ENCODE data around the gene RBM22. TPM values are rescaled to one million over a fixed set of nuclear protein-coding genes. Genes with fewer than 3 reads are reported as not detected.

RBM22 gene
- total RNA-seq, 1 donor from 2014 or later: 30.2 TPM

- Histone ChIP-seq H3K27me3 (no peaks in the 10 kb centered on the region), H3K27ac (no peak overlapping the region), H3K9me3 (no peaks in the 10 kb centered on the region), H3K4me3 (no peak overlapping the region), H3K4me1 (peaks cover 13% of the 10 kb centered on the region), H3K36me3 (peaks cover 3 to 41% of the 10 kb centered on the region in 2 donors)
- intact Hi-C loops (cut with DNase I): no loop called here
- no peak for DNase-seq (ENCODE audit: extremely low spot score in 2 of 2)
- TF ChIP-seq POLR2AphosphoS5 (IDR thresholded peaks at IDR 0.05; ENCODE audit: insufficient read depth in 1 of 2, low read depth in 1 of 2) (no peak), POLR2A (IDR thresholded peaks at IDR 0.05) (no peak), CTCF (IDR thresholded peaks at IDR 0.05) (no peak)
These were observed 33.9 kb upstream of the RBM22 start for GRCh38 chr5:150734579-150735384.

GRCh38 chr5:150731669-150732242 is 30.9 kb upstream of the RBM22 start:
- no peak for DNase-seq (ENCODE audit: extremely low spot score in 2 of 2)
- Histone ChIP-seq H3K27me3 (no peaks in the 10 kb centered on the region), H3K27ac (no peak overlapping the region)

GRCh38 chr5:150729859-150730258 is 29.0 kb upstream of the RBM22 start:
- no peaks in the 10 kb centered on the region for H3K27me3 ChIP-seq
- no peak for DNase-seq (ENCODE audit: extremely low spot score in 2 of 2)
- H3K27ac ChIP-seq: no peak overlapping the region
- peaks cover 3 to 80% of the 10 kb centered on the region in 2 donors for H3K36me3 ChIP-seq
- TF ChIP-seq POLR2A (IDR thresholded peaks at IDR 0.05): no peak
- no peak for TF ChIP-seq CTCF (IDR thresholded peaks at IDR 0.05)
- no peak for TF ChIP-seq POLR2AphosphoS5 (IDR thresholded peaks at IDR 0.05; ENCODE audit: insufficient read depth in 1 of 2, low read depth in 1 of 2)
- no peaks in the 10 kb centered on the region for H3K9me3 ChIP-seq
- H3K4me1 ChIP-seq: no peaks in the 10 kb centered on the region
- intact Hi-C loops (cut with DNase I): no loop called here
- no peak overlapping the region for H3K4me3 ChIP-seq

More at GRCh38 chr5:150731669-150732242, 30.9 kb upstream of the RBM22 start:
- intact Hi-C loops (cut with DNase I): no loop called here
- no peak for TF ChIP-seq POLR2AphosphoS5 (IDR thresholded peaks at IDR 0.05; ENCODE audit: insufficient read depth in 1 of 2, low read depth in 1 of 2)
- H3K36me3 ChIP-seq: peaks cover 3 to 66% of the 10 kb centered on the region in 2 donors
- H3K4me1 ChIP-seq: no peaks in the 10 kb centered on the region
- H3K9me3 ChIP-seq: no peaks in the 10 kb centered on the region
- H3K4me3 ChIP-seq: no peak overlapping the region

DNA sequence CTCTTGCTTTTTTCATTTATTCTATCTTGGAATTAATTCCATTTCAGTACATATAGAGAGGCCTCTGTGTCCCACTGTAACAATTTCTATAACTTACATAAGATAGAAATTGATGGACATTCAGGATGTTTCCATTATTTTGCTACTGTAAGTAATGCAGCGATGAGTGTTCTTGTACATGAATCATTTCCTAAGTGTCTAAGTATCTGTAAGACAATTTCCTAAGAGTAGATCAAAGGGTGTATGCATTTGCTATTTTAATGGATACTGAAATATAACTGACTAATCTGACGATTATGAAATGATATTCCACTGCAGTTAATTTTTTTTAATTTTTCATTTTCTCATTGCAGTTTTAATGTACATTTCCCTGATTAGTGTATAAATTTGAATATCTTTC is 23.0 kb upstream of the RBM22 start:
- intact Hi-C loops (cut with DNase I): no loop called here
- Histone ChIP-seq H3K9me3 (no peaks in the 10 kb centered on the region), H3K36me3 (peaks cover 0 to 87% of the 10 kb centered on the region in 2 donors), H3K4me1 (no peaks in the 10 kb centered on the region), H3K4me3 (no peak overlapping the region), H3K27me3 (no peaks in the 10 kb centered on the region), H3K27ac (no peak overlapping the region)
- TF ChIP-seq POLR2A (IDR thresholded peaks at IDR 0.05) (no peak), CTCF (IDR thresholded peaks at IDR 0.05) (no peak), POLR2AphosphoS5 (IDR thresholded peaks at IDR 0.05; ENCODE audit: insufficient read depth in 1 of 2, low read depth in 1 of 2) (no peak)
- DNase-seq (ENCODE audit: extremely low spot score in 2 of 2): no peak

DNA sequence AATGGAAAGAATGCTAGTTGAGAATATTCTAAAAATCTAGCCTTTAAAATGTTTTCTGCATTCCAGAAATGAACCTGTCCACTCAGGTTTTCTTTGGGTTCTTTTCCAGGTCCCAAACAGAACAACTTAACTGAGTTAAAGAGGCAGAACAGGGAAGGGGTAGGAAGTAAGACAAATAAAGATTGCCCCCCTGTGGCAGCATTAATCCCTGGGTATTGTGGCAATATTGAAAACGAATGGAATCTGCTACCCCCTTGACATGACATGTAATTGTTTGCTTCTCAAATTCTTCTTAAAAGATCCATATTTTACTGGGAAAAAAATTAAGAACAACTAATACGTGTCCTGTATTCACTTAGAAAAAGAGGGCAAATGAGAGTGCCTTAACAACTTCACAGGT is 9.3 kb upstream of the RBM22 start:
- DNase-seq (ENCODE audit: extremely low spot score in 2 of 2): no peak
- H3K36me3 ChIP-seq: peaks cover 0 to 65% of the 10 kb centered on the region in 2 donors
- H3K4me3 ChIP-seq: no peak overlapping the region
- H3K27me3 ChIP-seq: no peaks in the 10 kb centered on the region
- TF ChIP-seq POLR2AphosphoS5 (IDR thresholded peaks at IDR 0.05; ENCODE audit: insufficient read depth in 1 of 2, low read depth in 1 of 2): no peak
- TF ChIP-seq POLR2A (IDR thresholded peaks at IDR 0.05): no peak
- TF ChIP-seq CTCF (IDR thresholded peaks at IDR 0.05): no peak
- intact Hi-C loops (cut with DNase I): no loop called here
- no peaks in the 10 kb centered on the region for H3K9me3 ChIP-seq
- no peaks in the 10 kb centered on the region for H3K4me1 ChIP-seq
- H3K27ac ChIP-seq: no peak overlapping the region

Measured in vagina (tissue), 2 donors.